GM23338 (cell line): ENCODE data around the gene FPGS.

Experiments used
- CREB1 ChIP-seq: fragments of 250-450 bp; sonication (Bioruptor Pico); IDR thresholded peaks from 2 replicates; pipeline ENCODE4 v1.5.0; 2020; ENCODE audit warnings: low read depth, mild to moderate bottlenecking, moderate library complexity
- CTCF ChIP-seq, 2 experiments: fragments of 200-600 bp in 1 of 2; sonication (generic) in 1 of 2; conservative IDR thresholded peaks; 2 replicates each; pipeline versions ENCODE4 v1.5.1 to v1.6.1; 2016 to 2017; ENCODE audit warnings: antibody characterized with exemption in 2 of 2, low read depth in 2 of 2, mild to moderate bottlenecking in 2 of 2, moderate library complexity in 1 of 2
- ETS1 ChIP-seq: IDR thresholded peaks from 2 replicates; pipeline ENCODE4 v1.6.1; 2016; ENCODE audit warnings: antibody characterized with exemption
- EZH2 ChIP-seq: fragments of 200-600 bp; sonication (generic); IDR thresholded peaks from one replicate; pipeline ENCODE4 v1.8.0; 2017; ENCODE audit warnings: antibody characterized with exemption, mild to moderate bottlenecking, low read depth; ENCODE audit not compliant: unreplicated experiment
- EZH2phosphoT487 ChIP-seq: fragments of 200-600 bp; sonication (generic); IDR thresholded peaks from one replicate; pipeline ENCODE4 v1.8.1; 2018; ENCODE audit warnings: antibody characterized with exemption; ENCODE audit not compliant: unreplicated experiment
- JUNB ChIP-seq: IDR thresholded peaks from one replicate; pipeline ENCODE4 v1.6.1; 2016; ENCODE audit warnings: antibody characterized with exemption; ENCODE audit not compliant: unreplicated experiment
- NANOG ChIP-seq: IDR thresholded peaks from 2 replicates; pipeline ENCODE4 v1.6.1; 2016; ENCODE audit warnings: antibody characterized with exemption, borderline replicate concordance
- POLR2AphosphoS5 ChIP-seq: IDR thresholded peaks from 2 replicates; pipeline ENCODE4 v1.6.1; 2016; ENCODE audit warnings: antibody characterized with exemption, low read depth
- REST ChIP-seq: IDR thresholded peaks from one replicate; pipeline ENCODE4 v1.6.1; 2018; ENCODE audit warnings: antibody characterized with exemption; ENCODE audit not compliant: unreplicated experiment
- STAT1 ChIP-seq: IDR thresholded peaks from one replicate; pipeline ENCODE4 v1.6.1; 2016; ENCODE audit warnings: antibody characterized with exemption; ENCODE audit not compliant: unreplicated experiment
- ZNF114 ChIP-seq: fragments of 250-450 bp; sonication (Bioruptor Pico); IDR thresholded peaks from 2 replicates; pipeline ENCODE4 v1.5.0; 2020; ENCODE audit warnings: mild to moderate bottlenecking, moderate library complexity
- ZNF331 ChIP-seq: fragments of 250-450 bp; sonication (Bioruptor Pico); IDR thresholded peaks from 2 replicates; pipeline ENCODE4 v1.5.0; 2020; ENCODE audit warnings: low read depth, mild to moderate bottlenecking, moderate library complexity
- ZNF462 ChIP-seq: fragments of 250-450 bp; sonication (Bioruptor Pico); IDR thresholded peaks from 2 replicates; pipeline ENCODE4 v1.5.0; 2020; ENCODE audit warnings: mild to moderate bottlenecking, moderate library complexity

- TF ChIP-seq CTCF (conservative IDR thresholded peaks at IDR 0.05; ENCODE audit: low read depth in 2 of 2) (no peak), EZH2 (no peak), POLR2AphosphoS5 (peak; percentile 63), EZH2phosphoT487 (no peak), REST (no peak), CREB1 (CRISPR knock-in tag) (no peak), JUNB (no peak), ETS1 (no peak), STAT1 (no peak), ZNF331 (CRISPR knock-in tag) (no peak), ZNF114 (CRISPR knock-in tag) (no peak), ZNF462 (CRISPR knock-in tag) (no peak), NANOG (no peak)
Measured at GRCh38 chr9:127755061-127756060, 47.3 kb upstream of the FPGS start.
